Lower leg skin (tissue), 3 donors: ENCODE measurements around the gene TMC7.
"Not testable (repeated sequence)": the region's sequence is repeated elsewhere in the genome, so short reads cannot be mapped to it uniquely, and the experiment has no call there.

ENCODE experiments used
- POLR2A ChIP-seq, 2 donors: fragments of 450-650 bp; IDR thresholded peaks; one replicate each; pipeline ENCODE4 v1.6.1; 2016 to 2017; ENCODE audit warnings: antibody characterized with exemption in 2 of 2, mild to moderate bottlenecking in 1 of 2, moderate library complexity in 1 of 2
- TF ChIP-seq, protein P1 (sequence below), 3 donors: fragments of 450-650 bp; IDR thresholded peaks; one replicate each; pipeline ENCODE4 v1.5.1; 2016; ENCODE audit warnings: antibody characterized with exemption in 3 of 3, mild to moderate bottlenecking in 3 of 3, moderate library complexity in 2 of 3

DNA sequence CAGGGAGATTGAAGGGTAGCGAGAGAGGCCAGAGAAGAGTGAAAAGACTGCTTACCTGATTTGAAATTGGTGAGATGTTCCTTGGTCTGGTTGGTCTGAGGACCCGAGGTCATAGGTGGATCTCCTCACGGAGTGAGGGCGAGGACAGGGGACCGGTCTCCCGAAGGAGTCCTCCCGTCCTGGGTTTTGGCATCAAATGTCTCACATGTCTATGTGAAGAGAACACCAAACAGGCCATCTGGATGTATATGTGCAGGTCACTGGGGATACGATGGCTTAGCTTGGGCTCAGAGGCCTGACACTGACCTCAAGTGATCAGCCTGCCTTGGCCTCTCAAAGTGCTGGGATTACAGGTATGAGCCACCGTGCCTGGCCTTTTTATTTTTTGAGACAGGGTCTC, 13.3 kb downstream of the TMC7 start:
- TF ChIP-seq, protein P1, sequence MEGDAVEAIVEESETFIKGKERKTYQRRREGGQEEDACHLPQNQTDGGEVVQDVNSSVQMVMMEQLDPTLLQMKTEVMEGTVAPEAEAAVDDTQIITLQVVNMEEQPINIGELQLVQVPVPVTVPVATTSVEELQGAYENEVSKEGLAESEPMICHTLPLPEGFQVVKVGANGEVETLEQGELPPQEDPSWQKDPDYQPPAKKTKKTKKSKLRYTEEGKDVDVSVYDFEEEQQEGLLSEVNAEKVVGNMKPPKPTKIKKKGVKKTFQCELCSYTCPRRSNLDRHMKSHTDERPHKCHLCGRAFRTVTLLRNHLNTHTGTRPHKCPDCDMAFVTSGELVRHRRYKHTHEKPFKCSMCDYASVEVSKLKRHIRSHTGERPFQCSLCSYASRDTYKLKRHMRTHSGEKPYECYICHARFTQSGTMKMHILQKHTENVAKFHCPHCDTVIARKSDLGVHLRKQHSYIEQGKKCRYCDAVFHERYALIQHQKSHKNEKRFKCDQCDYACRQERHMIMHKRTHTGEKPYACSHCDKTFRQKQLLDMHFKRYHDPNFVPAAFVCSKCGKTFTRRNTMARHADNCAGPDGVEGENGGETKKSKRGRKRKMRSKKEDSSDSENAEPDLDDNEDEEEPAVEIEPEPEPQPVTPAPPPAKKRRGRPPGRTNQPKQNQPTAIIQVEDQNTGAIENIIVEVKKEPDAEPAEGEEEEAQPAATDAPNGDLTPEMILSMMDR (IDR thresholded peaks at IDR 0.05) = not testable (repeated sequence)
- TF ChIP-seq POLR2A (IDR thresholded peaks at IDR 0.05) = not testable (repeated sequence)
